Panc1 (cell line): ENCODE data around the gene AFP. TPM values are rescaled to one million over a fixed set of nuclear protein-coding genes. Genes with fewer than 3 reads are reported as not detected.

Source experiments
- ATAC-seq: fragments of 200-7000 bp; cut with Tn5 transposase; 2 replicates; pipeline ENCODE4 v1.9.1; 2020; ENCODE audit warnings: mild to moderate bottlenecking, moderate library complexity
- Bru-seq: library from RNA; stranded (reverse); fragments of 400-500 nt; gene quantifications from one replicate; lab custom pipeline; 2021; lab: Mats Ljungman, UMichigan
- BruChase-seq, 2 experiments: library from RNA; stranded (reverse); fragments of 400-500 nt; gene quantifications; one replicate each; lab custom pipeline; 2021; lab: Mats Ljungman, UMichigan
- BruUV-seq: library from RNA; stranded (reverse); fragments of 400-500 nt; replicated peaks from 2 replicates; lab custom pipeline; 2021; lab: Mats Ljungman, UMichigan
- CTCF ChIA-PET: fragments of 300-600 bp; sonication (Branson Sonifier 250); formaldehyde crosslinking; loops from one replicate; lab custom pipeline; 2022; ENCODE audit warnings: antibody characterized with exemption; lab: Charles Lee
- POLR2A ChIA-PET: fragments of 300-600 bp; sonication (Branson Sonifier 250); formaldehyde crosslinking; loops from one replicate; lab custom pipeline; 2022; ENCODE audit warnings: antibody characterized with exemption; lab: Charles Lee
- DNase-seq: peaks from one replicate; pipeline ENCODE4 v3.0.0-alpha.2; 2010; ENCODE audit warnings: low read depth, low spot score
- H3K27ac ChIP-seq: 2 replicates; pipeline ENCODE4 v1.5.1; 2011; ENCODE audit warnings: mild to moderate bottlenecking, low read length, inconsistent platforms
- H3K27me3 ChIP-seq: fragments of 200-500 bp; sonication (Bioruptor generic); 2 replicates; pipeline ENCODE4 v1.6.0; 2014; ENCODE audit warnings: low read length, inconsistent platforms; ENCODE audit not compliant: control insufficient read depth, insufficient read depth
- H3K36me3 ChIP-seq: fragments of 200-500 bp; sonication (Bioruptor generic); 2 replicates; pipeline ENCODE4 v1.5.1; 2014; ENCODE audit warnings: inconsistent platforms, mild to moderate bottlenecking, low read length, moderate library complexity; ENCODE audit not compliant: control insufficient read depth, insufficient read depth
- H3K4me1 ChIP-seq: 2 replicates; pipeline ENCODE4 v1.5.1; 2011; ENCODE audit warnings: inconsistent platforms, mild to moderate bottlenecking, low read length, moderate library complexity; ENCODE audit not compliant: control insufficient read depth, insufficient read depth
- H3K4me3 ChIP-seq, 2 experiments: 2 replicates each; pipeline ENCODE4 v1.5.1; 2011 to 2012; ENCODE audit warnings: low read depth in 2 of 2, low read length in 2 of 2, mild to moderate bottlenecking in 2 of 2, inconsistent platforms in 1 of 2, moderate library complexity in 1 of 2
- H3K9me3 ChIP-seq: fragments of 200-500 bp; sonication (Bioruptor generic); 2 replicates; pipeline ENCODE4 v1.5.1; 2014; ENCODE audit warnings: low read depth, mild to moderate bottlenecking, inconsistent platforms, low read length, moderate library complexity; ENCODE audit not compliant: control insufficient read depth, insufficient read depth
- POLR2AphosphoS5 ChIP-seq: IDR thresholded peaks from 2 replicates; pipeline ENCODE4 v1.6.1; 2012; ENCODE audit warnings: mild to moderate bottlenecking, low read depth, low read length, moderate library complexity
- SIN3A ChIP-seq: IDR thresholded peaks from 2 replicates; pipeline ENCODE4 v1.6.1; 2012; ENCODE audit warnings: low read depth, mild to moderate bottlenecking, low read length, moderate library complexity, borderline replicate concordance; ENCODE audit not compliant: insufficient read depth
- TCF7L2 ChIP-seq: IDR thresholded peaks from 2 replicates; pipeline ENCODE4 v1.6.1; 2011; ENCODE audit warnings: mild to moderate bottlenecking, low read depth, low read length, inconsistent platforms
- in situ Hi-C: cut with HindIII; loops from 2 replicates; pipeline ENCODE4 v1.10.0; 2016; ENCODE audit warnings: low sequenced_read_pairs, low pct_unique_long_range_greater_than_20kb
- intact Hi-C: fragments of 100-400 bp; cut with micrococcal nuclease; formaldehyde crosslinking; loops from one replicate; pipeline ENCODE4 v1.10.0; 2022; ENCODE audit not compliant: unreplicated experiment
- long read RNA-seq: library from polyadenylated mRNA; unstranded; transcript quantifications from one replicate; pipeline ENCODE4 v2.0.0, GENCODE V29; 2021; ENCODE audit not compliant: unreplicated experiment
- polyA plus RNA-seq: library from polyadenylated mRNA; unstranded; fragments of >200 nt; gene quantifications from one replicate; pipeline ENCODE4 v1.2.1, GENCODE V29; 2012; ENCODE audit warnings: missing spikeins; ENCODE audit not compliant: insufficient read length
- total RNA-seq: library from RNA; stranded (reverse); gene quantifications from one replicate; pipeline ENCODE4 v1.2.1, GENCODE V29; 2021; ENCODE audit not compliant: unreplicated experiment
- TF ChIP-seq, protein P1 (sequence below), 2 experiments: IDR thresholded peaks; 2 replicates each; pipeline ENCODE4 v1.6.1; 2011 to 2012; ENCODE audit warnings: low read depth in 2 of 2, control low read depth in 1 of 2, low read length in 1 of 2, mild to moderate bottlenecking in 1 of 2, moderate library complexity in 1 of 2; ENCODE audit not compliant: insufficient read depth in 1 of 2
- TF ChIP-seq, protein P2 (sequence below): fragments of 450-650 bp; IDR thresholded peaks from 2 replicates; pipeline ENCODE4 v1.5.1; 2017; ENCODE audit warnings: mild to moderate bottlenecking

The AFP gene
- total RNA-seq (1.3 TPM), Bru-seq, nascent RNA (percentile 26 among the genes with signal in this experiment), BruChase-seq, experiment 1, labeled RNA remaining after a 2-hour chase (percentile 26 among the genes with signal in this experiment), BruChase-seq, experiment 2, labeled RNA remaining after a 6-hour chase (percentile 21 among the genes with signal in this experiment)
- not detected for polyA plus RNA-seq
- long read RNA-seq: 0 reads

DNA sequence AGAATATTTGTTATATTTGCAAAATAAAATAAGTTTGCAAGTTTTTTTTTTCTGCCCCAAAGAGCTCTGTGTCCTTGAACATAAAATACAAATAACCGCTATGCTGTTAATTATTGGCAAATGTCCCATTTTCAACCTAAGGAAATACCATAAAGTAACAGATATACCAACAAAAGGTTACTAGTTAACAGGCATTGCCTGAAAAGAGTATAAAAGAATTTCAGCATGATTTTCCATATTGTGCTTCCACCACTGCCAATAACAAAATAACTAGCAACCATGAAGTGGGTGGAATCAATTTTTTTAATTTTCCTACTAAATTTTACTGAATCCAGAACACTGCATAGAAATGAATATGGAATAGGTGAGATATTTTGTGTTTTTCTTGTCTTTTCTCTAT is at the start of gene AFP:
Gene AFP, plus strand, starts transcription at position 238 of the 400 bp plus-strand sequence. Its CDS starts 42 bp downstream, at position 280.
- POLR2A ChIA-PET: no interaction called here
- no TSS peak for BruUV-seq
- H3K4me3 ChIP-seq: no peak within 1 kb of the TSS

DNA sequence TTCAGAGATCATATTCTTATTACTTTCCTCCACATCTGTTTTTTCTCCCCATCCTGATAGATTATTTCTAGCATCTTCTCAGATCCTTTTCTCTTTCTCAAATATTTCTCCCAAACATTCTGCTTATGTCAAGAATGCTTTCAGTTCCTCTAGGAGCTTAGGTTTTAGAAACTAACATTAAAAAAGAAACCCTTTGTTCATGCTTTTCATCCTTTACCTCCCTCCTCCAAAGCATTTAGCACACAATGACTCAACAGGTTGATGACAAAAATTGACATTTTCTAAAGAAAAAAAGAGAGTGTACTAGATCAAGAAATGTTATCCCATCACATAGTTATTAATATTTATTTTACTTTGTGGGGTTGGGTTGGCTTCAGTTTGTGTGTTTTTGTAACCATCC is 48.5 kb upstream of the AFP start:
- CTCF ChIA-PET: no interaction called here
- DNase-seq: no peak
- Histone ChIP-seq H3K36me3 (no peaks in the 10 kb centered on the region), H3K27me3 (no peaks in the 10 kb centered on the region), H3K4me3 (no peak overlapping the region), H3K4me1 (no peaks in the 10 kb centered on the region), H3K27ac (no peak overlapping the region), H3K9me3 (no peaks in the 10 kb centered on the region)
- ATAC-seq: no peak
- TF ChIP-seq, protein P1, sequence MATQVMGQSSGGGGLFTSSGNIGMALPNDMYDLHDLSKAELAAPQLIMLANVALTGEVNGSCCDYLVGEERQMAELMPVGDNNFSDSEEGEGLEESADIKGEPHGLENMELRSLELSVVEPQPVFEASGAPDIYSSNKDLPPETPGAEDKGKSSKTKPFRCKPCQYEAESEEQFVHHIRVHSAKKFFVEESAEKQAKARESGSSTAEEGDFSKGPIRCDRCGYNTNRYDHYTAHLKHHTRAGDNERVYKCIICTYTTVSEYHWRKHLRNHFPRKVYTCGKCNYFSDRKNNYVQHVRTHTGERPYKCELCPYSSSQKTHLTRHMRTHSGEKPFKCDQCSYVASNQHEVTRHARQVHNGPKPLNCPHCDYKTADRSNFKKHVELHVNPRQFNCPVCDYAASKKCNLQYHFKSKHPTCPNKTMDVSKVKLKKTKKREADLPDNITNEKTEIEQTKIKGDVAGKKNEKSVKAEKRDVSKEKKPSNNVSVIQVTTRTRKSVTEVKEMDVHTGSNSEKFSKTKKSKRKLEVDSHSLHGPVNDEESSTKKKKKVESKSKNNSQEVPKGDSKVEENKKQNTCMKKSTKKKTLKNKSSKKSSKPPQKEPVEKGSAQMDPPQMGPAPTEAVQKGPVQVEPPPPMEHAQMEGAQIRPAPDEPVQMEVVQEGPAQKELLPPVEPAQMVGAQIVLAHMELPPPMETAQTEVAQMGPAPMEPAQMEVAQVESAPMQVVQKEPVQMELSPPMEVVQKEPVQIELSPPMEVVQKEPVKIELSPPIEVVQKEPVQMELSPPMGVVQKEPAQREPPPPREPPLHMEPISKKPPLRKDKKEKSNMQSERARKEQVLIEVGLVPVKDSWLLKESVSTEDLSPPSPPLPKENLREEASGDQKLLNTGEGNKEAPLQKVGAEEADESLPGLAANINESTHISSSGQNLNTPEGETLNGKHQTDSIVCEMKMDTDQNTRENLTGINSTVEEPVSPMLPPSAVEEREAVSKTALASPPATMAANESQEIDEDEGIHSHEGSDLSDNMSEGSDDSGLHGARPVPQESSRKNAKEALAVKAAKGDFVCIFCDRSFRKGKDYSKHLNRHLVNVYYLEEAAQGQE (IDR thresholded peaks at IDR 0.05; ENCODE audit: insufficient read depth in 1 of 2, low read depth in 2 of 2, low read length in 1 of 2): no peak
- no peak for TF ChIP-seq TCF7L2
- TF ChIP-seq POLR2AphosphoS5: no peak
- TF ChIP-seq SIN3A: no peak
- TF ChIP-seq, protein P2, sequence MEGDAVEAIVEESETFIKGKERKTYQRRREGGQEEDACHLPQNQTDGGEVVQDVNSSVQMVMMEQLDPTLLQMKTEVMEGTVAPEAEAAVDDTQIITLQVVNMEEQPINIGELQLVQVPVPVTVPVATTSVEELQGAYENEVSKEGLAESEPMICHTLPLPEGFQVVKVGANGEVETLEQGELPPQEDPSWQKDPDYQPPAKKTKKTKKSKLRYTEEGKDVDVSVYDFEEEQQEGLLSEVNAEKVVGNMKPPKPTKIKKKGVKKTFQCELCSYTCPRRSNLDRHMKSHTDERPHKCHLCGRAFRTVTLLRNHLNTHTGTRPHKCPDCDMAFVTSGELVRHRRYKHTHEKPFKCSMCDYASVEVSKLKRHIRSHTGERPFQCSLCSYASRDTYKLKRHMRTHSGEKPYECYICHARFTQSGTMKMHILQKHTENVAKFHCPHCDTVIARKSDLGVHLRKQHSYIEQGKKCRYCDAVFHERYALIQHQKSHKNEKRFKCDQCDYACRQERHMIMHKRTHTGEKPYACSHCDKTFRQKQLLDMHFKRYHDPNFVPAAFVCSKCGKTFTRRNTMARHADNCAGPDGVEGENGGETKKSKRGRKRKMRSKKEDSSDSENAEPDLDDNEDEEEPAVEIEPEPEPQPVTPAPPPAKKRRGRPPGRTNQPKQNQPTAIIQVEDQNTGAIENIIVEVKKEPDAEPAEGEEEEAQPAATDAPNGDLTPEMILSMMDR: no peak
- in situ Hi-C loops: no loop called here
- no TSS peak for BruUV-seq
- POLR2A ChIA-PET: no interaction called here
- intact Hi-C loops: no loop called here

More for the DNA sequence above, at the start of gene AFP:
- in situ Hi-C loops (no loop called here), intact Hi-C loops (no loop called here)
- Histone ChIP-seq H3K27me3 (no peaks in the 10 kb centered on the region; the same call in 1 of the 2 replicates), H3K36me3 (no peaks in the 10 kb centered on the region), H3K9me3 (no peaks in the 10 kb centered on the region), H3K4me1 (no peaks in the 10 kb centered on the region), H3K27ac (no peak within 1 kb of the TSS)
- CTCF ChIA-PET: no interaction called here
- DNase-seq (no peak), ATAC-seq (no peak)
- TF ChIP-seq, protein P1 (IDR thresholded peaks at IDR 0.05; ENCODE audit: insufficient read depth in 1 of 2, low read depth in 2 of 2, low read length in 1 of 2): no peak
